ENCODE results near the gene AP2A2. TPM values are rescaled to one million over a fixed set of nuclear protein-coding genes. Genes with fewer than 3 reads are reported as not detected.

Gene AP2A2
- total RNA-seq, 4 donors from 2014 or later, result 45.4 to 107 (median 76.8) TPM

DNA sequence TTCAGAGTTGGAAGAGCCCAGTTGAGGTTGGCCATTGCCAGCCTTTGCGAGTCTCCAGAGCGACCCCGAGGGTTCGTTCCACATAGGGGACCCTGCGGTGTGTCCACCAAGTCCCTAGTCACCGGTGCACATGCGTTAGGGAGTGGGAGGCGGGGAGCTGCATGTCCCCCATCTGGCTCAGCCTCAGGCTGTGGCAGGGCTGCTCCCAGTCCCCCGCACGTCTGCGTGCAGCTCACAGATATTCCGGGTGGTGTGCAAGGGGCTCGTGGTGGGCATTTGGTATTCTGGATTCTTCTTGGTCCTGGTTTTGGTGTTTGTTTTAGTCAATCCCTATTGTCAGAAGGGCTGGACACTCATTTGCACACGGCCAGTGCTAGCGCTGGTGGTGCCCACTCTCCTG lies 62.0 kb downstream of the AP2A2 start:
- Histone ChIP-seq H3K27ac (no peak overlapping the region), H3K9me3 (no peaks in the 10 kb centered on the region), H3K36me3 (peaks cover 91% of the 10 kb centered on the region), H3K27me3 (no peaks in the 10 kb centered on the region), H3K4me3 (no peak overlapping the region), H3K4me1 (peaks cover 12% of the 10 kb centered on the region)
- no peak for DNase-seq (ENCODE audit: low spot score in 2 of 2)
- no peak for TF ChIP-seq CTCF (IDR thresholded peaks at IDR 0.05)
- no peak for TF ChIP-seq POLR2AphosphoS5 (IDR thresholded peaks at IDR 0.05)
- TF ChIP-seq POLR2A (IDR thresholded peaks at IDR 0.05), result no peak
- no peak for TF ChIP-seq EP300 (IDR thresholded peaks at IDR 0.05)
- whole genome bisulfite sequencing, result 94% methylated on average over 15 of the region's 15 CpGs

GRCh38 chr11:990101-990500 lies 64.4 kb downstream of the AP2A2 start:
- Histone ChIP-seq H3K27me3 (no peaks in the 10 kb centered on the region), H3K36me3 (peaks cover 99% of the 10 kb centered on the region), H3K9me3 (no peaks in the 10 kb centered on the region), H3K4me3 (no peak overlapping the region), H3K27ac (no peak overlapping the region), H3K4me1 (peaks cover 12% of the 10 kb centered on the region)
- TF ChIP-seq EP300 (IDR thresholded peaks at IDR 0.05), result no peak
- no peak for TF ChIP-seq POLR2AphosphoS5 (IDR thresholded peaks at IDR 0.05)
- no peak for TF ChIP-seq CTCF (IDR thresholded peaks at IDR 0.05)
- TF ChIP-seq POLR2A (IDR thresholded peaks at IDR 0.05), result no peak
- WGBS, result 96% methylated on average over 5 of the region's 10 CpGs
- no peak for DNase-seq (ENCODE audit: low spot score in 2 of 2)

DNA sequence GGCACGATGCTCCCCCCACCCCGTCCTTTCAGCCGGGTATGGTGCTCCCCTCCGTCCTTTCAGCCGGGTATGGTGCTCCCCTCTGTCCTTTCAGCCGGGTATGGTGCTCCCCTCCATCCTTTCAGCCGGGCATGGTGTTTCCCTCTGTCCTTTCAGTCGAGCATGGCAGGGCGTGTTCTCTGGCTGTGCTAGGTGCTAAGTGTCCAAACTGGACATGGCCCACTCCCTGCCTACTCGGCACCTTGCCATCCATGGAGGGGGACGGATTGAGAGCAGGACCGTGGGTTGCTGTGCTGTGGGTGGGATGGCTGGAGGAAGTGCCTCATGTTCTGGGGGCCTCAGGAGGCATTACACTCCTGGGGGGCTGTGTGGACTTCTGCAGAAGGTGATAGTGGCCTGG lies 65.4 kb downstream of the AP2A2 start:
- H3K4me1 ChIP-seq, result peaks cover 15% of the 10 kb centered on the region
- H3K4me3 ChIP-seq, result no peak overlapping the region
- no peak overlapping the region for H3K27ac ChIP-seq
- H3K27me3 ChIP-seq, result no peaks in the 10 kb centered on the region
- no peak for DNase-seq (ENCODE audit: low spot score in 2 of 2)
- no peak for TF ChIP-seq EP300 (IDR thresholded peaks at IDR 0.05)
- no peak for TF ChIP-seq POLR2AphosphoS5 (IDR thresholded peaks at IDR 0.05)
- no peak for TF ChIP-seq POLR2A (IDR thresholded peaks at IDR 0.05)
- TF ChIP-seq CTCF (IDR thresholded peaks at IDR 0.05), result no peak
- peaks cover 98% of the 10 kb centered on the region for H3K36me3 ChIP-seq
- H3K9me3 ChIP-seq, result no peaks in the 10 kb centered on the region
- 87% methylated on average over 12 of the region's 12 CpGs for WGBS

GRCh38 chr11:991711-992307 lies 66.1 kb downstream of the AP2A2 start:
- H3K36me3 ChIP-seq, result peaks cover 98% of the 10 kb centered on the region
- peaks cover 7% of the 10 kb centered on the region for H3K4me1 ChIP-seq
- TF ChIP-seq POLR2AphosphoS5 (IDR thresholded peaks at IDR 0.05), result no peak
- no peak for TF ChIP-seq POLR2A (IDR thresholded peaks at IDR 0.05)
- TF ChIP-seq EP300 (IDR thresholded peaks at IDR 0.05), result no peak
- TF ChIP-seq CTCF (IDR thresholded peaks at IDR 0.05), result no peak
- H3K9me3 ChIP-seq, result no peaks in the 10 kb centered on the region
- H3K27ac ChIP-seq, result no peak overlapping the region
- 70% methylated on average over 23 of the region's 24 CpGs for WGBS
- DNase-seq (ENCODE audit: low spot score in 2 of 2), result no peak
- no peaks in the 10 kb centered on the region for H3K27me3 ChIP-seq
- H3K4me3 ChIP-seq, result no peak overlapping the region

DNA sequence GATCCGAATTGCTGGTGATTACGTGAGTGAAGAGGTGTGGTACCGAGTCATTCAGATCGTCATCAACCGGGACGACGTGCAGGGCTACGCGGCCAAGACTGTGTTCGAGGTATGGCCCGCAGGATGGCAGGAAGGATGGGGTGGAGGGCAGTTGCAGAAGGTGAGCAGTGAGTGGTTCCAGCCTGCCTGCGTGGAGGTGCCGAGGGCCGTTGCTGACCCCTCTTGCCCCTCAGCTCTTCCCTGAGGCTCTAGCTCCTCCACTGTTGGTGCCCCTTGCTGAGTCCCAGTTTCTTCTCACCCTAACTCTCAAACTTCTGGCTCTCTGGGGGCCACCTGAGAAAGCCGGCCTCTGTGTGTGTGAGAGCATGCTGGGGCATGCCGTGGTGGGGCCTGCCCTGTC lies 66.9 kb downstream of the AP2A2 start:
- Histone ChIP-seq H3K4me3 (no peak overlapping the region), H3K27me3 (no peaks in the 10 kb centered on the region), H3K9me3 (no peaks in the 10 kb centered on the region), H3K36me3 (peaks cover 95% of the 10 kb centered on the region), H3K27ac (no peak overlapping the region), H3K4me1 (peaks cover 5% of the 10 kb centered on the region)
- no peak for TF ChIP-seq CTCF (IDR thresholded peaks at IDR 0.05)
- no peak for TF ChIP-seq EP300 (IDR thresholded peaks at IDR 0.05)
- TF ChIP-seq POLR2AphosphoS5 (IDR thresholded peaks at IDR 0.05), result no peak
- no peak for TF ChIP-seq POLR2A (IDR thresholded peaks at IDR 0.05)
- WGBS, result 92% methylated on average over 16 of the region's 16 CpGs
- no peak for DNase-seq (ENCODE audit: low spot score in 2 of 2)
